Suprapubic skin (tissue), 4 donors: Measurements from ENCODE around the gene IL17RD.

Experiments
- POLR2A ChIP-seq, 2 donors: fragments of 450-650 bp; IDR thresholded peaks; one replicate each; pipeline ENCODE4 v1.6.1; 2017; ENCODE audit warnings: antibody characterized with exemption in 2 of 2, mild to moderate bottlenecking in 2 of 2, moderate library complexity in 2 of 2
- POLR2AphosphoS5 ChIP-seq, 3 donors: sonication (generic); formaldehyde crosslinking; IDR thresholded peaks; one replicate each; pipeline ENCODE4 v1.6.1; 2017; ENCODE audit warnings: antibody characterized with exemption in 3 of 3
- TF ChIP-seq, protein P1 (sequence below), 2 donors: fragments of 200-600 bp in 1 of 2; fragments of 450-650 bp in 1 of 2; sonication (generic) in 1 of 2; IDR thresholded peaks; one replicate each; pipeline ENCODE4 v1.5.1; 2016 to 2019; ENCODE audit warnings: antibody characterized with exemption in 2 of 2, mild to moderate bottlenecking in 1 of 2, moderate library complexity in 1 of 2

DNA sequence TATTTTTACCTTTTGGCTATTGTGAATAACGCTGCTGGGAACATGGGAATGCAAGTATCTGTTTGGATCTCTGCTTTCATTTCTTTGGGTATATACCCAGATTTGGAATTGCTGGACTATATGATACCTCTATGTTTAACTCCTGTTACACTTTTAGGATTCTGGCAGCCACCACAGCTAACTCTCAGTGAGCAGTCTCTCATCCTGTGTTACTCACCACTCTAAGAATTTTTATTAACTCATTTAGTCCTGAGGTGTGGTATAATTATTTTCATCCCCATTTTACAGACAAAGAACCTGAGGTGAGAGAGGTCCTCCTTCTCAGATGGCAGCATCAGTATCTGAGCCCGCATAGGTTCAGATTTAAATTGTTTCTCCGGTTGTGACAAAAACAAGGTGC is 103.6 kb downstream of the IL17RD start:
- TF ChIP-seq, protein P1, sequence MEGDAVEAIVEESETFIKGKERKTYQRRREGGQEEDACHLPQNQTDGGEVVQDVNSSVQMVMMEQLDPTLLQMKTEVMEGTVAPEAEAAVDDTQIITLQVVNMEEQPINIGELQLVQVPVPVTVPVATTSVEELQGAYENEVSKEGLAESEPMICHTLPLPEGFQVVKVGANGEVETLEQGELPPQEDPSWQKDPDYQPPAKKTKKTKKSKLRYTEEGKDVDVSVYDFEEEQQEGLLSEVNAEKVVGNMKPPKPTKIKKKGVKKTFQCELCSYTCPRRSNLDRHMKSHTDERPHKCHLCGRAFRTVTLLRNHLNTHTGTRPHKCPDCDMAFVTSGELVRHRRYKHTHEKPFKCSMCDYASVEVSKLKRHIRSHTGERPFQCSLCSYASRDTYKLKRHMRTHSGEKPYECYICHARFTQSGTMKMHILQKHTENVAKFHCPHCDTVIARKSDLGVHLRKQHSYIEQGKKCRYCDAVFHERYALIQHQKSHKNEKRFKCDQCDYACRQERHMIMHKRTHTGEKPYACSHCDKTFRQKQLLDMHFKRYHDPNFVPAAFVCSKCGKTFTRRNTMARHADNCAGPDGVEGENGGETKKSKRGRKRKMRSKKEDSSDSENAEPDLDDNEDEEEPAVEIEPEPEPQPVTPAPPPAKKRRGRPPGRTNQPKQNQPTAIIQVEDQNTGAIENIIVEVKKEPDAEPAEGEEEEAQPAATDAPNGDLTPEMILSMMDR (IDR thresholded peaks at IDR 0.05): no peak
- TF ChIP-seq POLR2A (IDR thresholded peaks at IDR 0.05) (no peak), POLR2AphosphoS5 (IDR thresholded peaks at IDR 0.05) (no peak)
